ENCODE data around the gene PRKAG2. TPM values are rescaled to one million over a fixed set of nuclear protein-coding genes. Genes with fewer than 3 reads are reported as not detected.

PRKAG2 gene
- total and polyA plus RNA-seq, 2 donors: 37.9 to 71.6 TPM

- Histone ChIP-seq H3K4me1 (ENCODE audit: insufficient read depth) (no peaks in the 10 kb centered on the region), H3K36me3 (ENCODE audit: insufficient read depth) (no peaks in the 10 kb centered on the region), H3K4me3 (ENCODE audit: low read depth, low read length) (no peak overlapping the region), H3K27ac (ENCODE audit: low read depth) (no peak overlapping the region)
- DNase-seq (ENCODE audit: extremely low spot score): no peak
- 77% methylated on average over 24 of the region's 24 CpGs for WGBS
Measured at GRCh38 chr7:151808400-151809145, 68.3 kb downstream of the PRKAG2 start.

DNA sequence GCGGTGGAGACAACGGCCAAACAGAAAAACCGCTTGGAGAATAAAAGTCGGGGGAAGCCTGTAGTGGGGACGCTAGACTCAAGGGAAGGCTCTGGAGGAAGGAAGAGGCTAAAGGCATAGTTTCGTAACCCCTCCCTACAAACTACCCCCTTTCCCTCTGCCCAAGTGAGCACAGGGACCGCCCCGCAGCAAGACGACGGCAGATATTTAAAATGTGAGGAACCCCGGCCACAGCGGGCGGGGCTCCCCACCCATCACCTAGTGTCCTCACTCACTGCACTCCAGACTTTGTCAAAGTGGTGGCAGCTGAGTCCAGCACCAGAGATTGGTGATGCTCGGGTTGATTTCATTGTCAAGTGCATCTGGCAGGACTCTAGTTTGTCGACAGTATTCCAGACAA, 69.1 kb downstream of the PRKAG2 start:
- no peak overlapping the region for H3K27ac ChIP-seq (ENCODE audit: low read depth)
- DNase-seq (ENCODE audit: extremely low spot score): no peak
- WGBS: 86% methylated on average over 15 of the region's 15 CpGs
- no peaks in the 10 kb centered on the region for H3K36me3 ChIP-seq (ENCODE audit: insufficient read depth)
- no peaks in the 10 kb centered on the region for H3K4me1 ChIP-seq (ENCODE audit: insufficient read depth)
- H3K4me3 ChIP-seq (ENCODE audit: low read depth, low read length): no peak overlapping the region

GRCh38 chr7:151806952-151807775, 69.8 kb downstream of the PRKAG2 start:
- Histone ChIP-seq H3K4me1 (ENCODE audit: insufficient read depth) (no peaks in the 10 kb centered on the region), H3K27ac (ENCODE audit: low read depth) (no peak overlapping the region), H3K36me3 (ENCODE audit: insufficient read depth) (no peaks in the 10 kb centered on the region), H3K4me3 (ENCODE audit: low read depth, low read length) (no peak overlapping the region)
- 85% methylated on average over 19 of the region's 19 CpGs for WGBS
- DNase-seq (ENCODE audit: extremely low spot score): no peak

GRCh38 chr7:151806204-151806603, 70.7 kb downstream of the PRKAG2 start:
- no peak overlapping the region for H3K27ac ChIP-seq (ENCODE audit: low read depth)
- H3K36me3 ChIP-seq (ENCODE audit: insufficient read depth): no peaks in the 10 kb centered on the region
- DNase-seq (ENCODE audit: extremely low spot score): no peak
- H3K4me3 ChIP-seq (ENCODE audit: low read depth, low read length): no peak overlapping the region
- 53% methylated on average over 8 of the region's 8 CpGs for WGBS
- H3K4me1 ChIP-seq (ENCODE audit: insufficient read depth): no peaks in the 10 kb centered on the region

GRCh38 chr7:151805191-151805590, 71.7 kb downstream of the PRKAG2 start:
- Histone ChIP-seq H3K4me3 (ENCODE audit: low read depth, low read length) (no peak overlapping the region), H3K4me1 (ENCODE audit: insufficient read depth) (no peaks in the 10 kb centered on the region), H3K27ac (ENCODE audit: low read depth) (no peak overlapping the region), H3K36me3 (ENCODE audit: insufficient read depth) (no peaks in the 10 kb centered on the region)
- DNase-seq (ENCODE audit: extremely low spot score): no peak
- WGBS: 80% methylated on average over 6 of the region's 6 CpGs

- no peaks in the 10 kb centered on the region for H3K36me3 ChIP-seq (ENCODE audit: insufficient read depth)
- DNase-seq (ENCODE audit: extremely low spot score): no peak
- no peak overlapping the region for H3K27ac ChIP-seq (ENCODE audit: low read depth)
- no peaks in the 10 kb centered on the region for H3K4me1 ChIP-seq (ENCODE audit: insufficient read depth)
- 95% methylated on average over 9 of the region's 9 CpGs for WGBS
- no peak overlapping the region for H3K4me3 ChIP-seq (ENCODE audit: low read depth, low read length)
Measured at GRCh38 chr7:151804756-151805155, 72.2 kb downstream of the PRKAG2 start.

GRCh38 chr7:151803841-151804240, 73.1 kb downstream of the PRKAG2 start:
- no peaks in the 10 kb centered on the region for H3K4me1 ChIP-seq (ENCODE audit: insufficient read depth)
- H3K36me3 ChIP-seq (ENCODE audit: insufficient read depth): no peaks in the 10 kb centered on the region
- no peak for DNase-seq (ENCODE audit: extremely low spot score)
- H3K27ac ChIP-seq (ENCODE audit: low read depth): no peak overlapping the region
- H3K4me3 ChIP-seq (ENCODE audit: low read depth, low read length): no peak overlapping the region
- 69% methylated on average over 8 of the region's 8 CpGs for WGBS

- 91% methylated on average over 5 of the region's 5 CpGs for WGBS
- Histone ChIP-seq H3K4me3 (ENCODE audit: low read depth, low read length) (no peak overlapping the region), H3K4me1 (ENCODE audit: insufficient read depth) (no peaks in the 10 kb centered on the region), H3K27ac (ENCODE audit: low read depth) (no peak overlapping the region), H3K36me3 (ENCODE audit: insufficient read depth) (no peaks in the 10 kb centered on the region)
- DNase-seq (ENCODE audit: extremely low spot score): no peak
Measured at GRCh38 chr7:151802469-151802846, 74.5 kb downstream of the PRKAG2 start.

DNA sequence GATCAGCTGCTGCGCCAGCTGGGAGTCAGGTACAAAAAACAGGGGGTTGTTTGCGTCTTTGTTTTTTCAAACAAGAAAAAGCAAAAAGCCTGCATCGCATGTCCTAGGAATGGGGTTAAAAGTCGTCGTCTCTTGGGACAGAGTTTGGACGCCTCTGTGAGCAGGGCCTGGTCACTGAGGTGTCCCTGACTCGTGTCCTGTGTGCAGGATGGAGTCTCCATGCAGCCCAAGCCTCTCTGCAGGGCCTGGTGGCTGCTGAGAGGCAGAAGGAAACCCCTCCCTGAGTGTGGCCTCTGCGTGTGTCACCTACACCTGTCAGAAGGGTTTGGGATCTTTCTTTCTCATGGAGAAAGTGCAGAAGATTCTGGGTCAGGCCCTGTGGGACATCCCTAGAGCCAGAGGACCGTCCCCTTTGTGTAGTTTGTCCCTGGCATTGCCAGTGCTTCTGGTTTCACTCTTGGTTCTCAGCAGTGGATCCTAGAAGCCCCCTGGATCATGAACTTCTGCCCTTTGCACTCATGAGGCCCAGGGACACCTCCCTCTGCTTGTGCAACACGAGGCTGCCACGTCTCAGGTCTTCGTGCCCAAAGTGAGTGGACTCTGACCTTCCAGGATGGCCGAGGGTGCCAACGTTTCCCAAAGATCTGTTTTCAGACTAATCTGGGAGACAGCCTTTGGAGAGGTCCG, 75.0 kb downstream of the PRKAG2 start:
- no peak for DNase-seq (ENCODE audit: extremely low spot score)
- WGBS: 83% methylated on average over 15 of the region's 15 CpGs
- no peaks in the 10 kb centered on the region for H3K36me3 ChIP-seq (ENCODE audit: insufficient read depth)
- H3K4me3 ChIP-seq (ENCODE audit: low read depth, low read length): no peak overlapping the region
- no peak overlapping the region for H3K27ac ChIP-seq (ENCODE audit: low read depth)
- H3K4me1 ChIP-seq (ENCODE audit: insufficient read depth): no peaks in the 10 kb centered on the region

- DNase-seq (ENCODE audit: extremely low spot score): no peak
- Histone ChIP-seq H3K4me1 (ENCODE audit: insufficient read depth) (no peaks in the 10 kb centered on the region), H3K27ac (ENCODE audit: low read depth) (no peak overlapping the region), H3K4me3 (ENCODE audit: low read depth, low read length) (no peak overlapping the region), H3K36me3 (ENCODE audit: insufficient read depth) (no peaks in the 10 kb centered on the region)
- WGBS: 94% methylated on average over 5 of the region's 5 CpGs
Measured at GRCh38 chr7:151801291-151801690, 75.6 kb downstream of the PRKAG2 start.

DNA sequence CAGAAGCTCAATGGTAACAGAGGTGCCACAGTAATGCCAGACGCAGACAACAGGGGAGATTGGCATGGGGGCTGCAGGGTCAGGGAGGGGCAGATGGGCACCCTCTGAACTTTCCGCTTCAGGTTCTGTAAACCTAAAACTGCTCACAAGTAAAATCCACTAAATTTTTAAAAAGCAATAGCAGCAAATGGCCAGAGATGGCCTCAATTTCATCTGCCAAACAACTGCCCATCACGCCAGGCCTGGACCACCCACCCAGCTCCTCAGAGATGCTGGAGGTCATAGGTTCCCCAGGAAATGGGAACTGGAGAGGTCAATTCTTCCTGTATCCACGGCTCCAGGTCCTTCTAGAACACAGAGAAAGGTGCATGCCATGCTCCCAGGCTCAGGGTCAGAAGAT, 76.1 kb downstream of the PRKAG2 start:
- Histone ChIP-seq H3K27ac (ENCODE audit: low read depth) (no peak overlapping the region), H3K36me3 (ENCODE audit: insufficient read depth) (no peaks in the 10 kb centered on the region), H3K4me3 (ENCODE audit: low read depth, low read length) (no peak overlapping the region), H3K4me1 (ENCODE audit: insufficient read depth) (no peaks in the 10 kb centered on the region)
- WGBS: 91% methylated on average over 4 of the region's 4 CpGs
- DNase-seq (ENCODE audit: extremely low spot score): no peak

GRCh38 chr7:151800391-151800790, 76.5 kb downstream of the PRKAG2 start:
- Histone ChIP-seq H3K27ac (ENCODE audit: low read depth) (no peak overlapping the region), H3K36me3 (ENCODE audit: insufficient read depth) (no peaks in the 10 kb centered on the region), H3K4me3 (ENCODE audit: low read depth, low read length) (no peak overlapping the region), H3K4me1 (ENCODE audit: insufficient read depth) (no peaks in the 10 kb centered on the region)
- 94% methylated on average over 7 of the region's 7 CpGs for WGBS
- no peak for DNase-seq (ENCODE audit: extremely low spot score)

DNA sequence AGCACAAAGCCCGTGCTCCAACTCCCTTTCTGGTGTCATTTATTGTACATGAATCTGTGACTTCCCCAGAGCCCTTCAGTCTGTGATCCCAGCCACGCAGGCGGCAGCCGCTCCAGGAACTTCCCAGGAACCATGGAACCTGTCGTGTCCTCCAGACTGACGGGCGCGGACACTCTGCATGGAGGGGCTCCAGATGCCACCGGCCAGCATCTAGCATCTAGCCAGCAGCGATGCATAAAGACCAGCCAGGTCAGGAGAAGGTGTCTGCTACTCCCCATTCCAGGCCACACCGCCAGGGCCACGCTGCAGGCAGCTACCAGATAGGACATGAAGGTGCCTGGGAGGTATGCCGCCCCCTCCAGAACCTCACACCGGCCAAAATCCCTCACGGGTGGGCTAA, 77.4 kb downstream of the PRKAG2 start:
- Histone ChIP-seq H3K36me3 (ENCODE audit: insufficient read depth) (no peaks in the 10 kb centered on the region), H3K4me1 (ENCODE audit: insufficient read depth) (no peaks in the 10 kb centered on the region), H3K27ac (ENCODE audit: low read depth) (no peak overlapping the region), H3K4me3 (ENCODE audit: low read depth, low read length) (no peak overlapping the region)
- WGBS: 98% methylated on average over 15 of the region's 15 CpGs
- DNase-seq (ENCODE audit: extremely low spot score): no peak
